Mammary epithelial cell (primary cell): ENCODE measurements around the gene RTP1.

Experiments
- CTCF ChIP-seq, 2 donors: IDR thresholded peaks in 1 of 2; conservative IDR thresholded peaks in 1 of 2; 2 replicates each; pipeline ENCODE4 v1.5.1; 2011 to 2012; ENCODE audit warnings: inconsistent platforms in 2 of 2, low read length in 2 of 2, mild to moderate bottlenecking in 2 of 2, control low read depth in 1 of 2, low read depth in 1 of 2; ENCODE audit not compliant: insufficient read depth in 1 of 2; ENCODE audit errors: extremely low read depth in 1 of 2
- EZH2 ChIP-seq: IDR thresholded peaks from 2 replicates; pipeline ENCODE4 v1.6.1; 2012; ENCODE audit warnings: low read length, inconsistent platforms, borderline replicate concordance

- no peak for TF ChIP-seq CTCF (conservative IDR thresholded peaks at IDR 0.05 in 1 of 2, IDR thresholded peaks at IDR 0.05 in 1 of 2; ENCODE audit: extremely low read depth in 1 of 2, insufficient read depth in 1 of 2, low read depth in 1 of 2, low read length in 2 of 2)
- TF ChIP-seq EZH2, result no peak
Measured at GRCh38 chr3:187230011-187230410, 32.7 kb downstream of the RTP1 start.
